ENCODE measurements around the gene ZFP64.

The ZFP64 gene

DNA sequence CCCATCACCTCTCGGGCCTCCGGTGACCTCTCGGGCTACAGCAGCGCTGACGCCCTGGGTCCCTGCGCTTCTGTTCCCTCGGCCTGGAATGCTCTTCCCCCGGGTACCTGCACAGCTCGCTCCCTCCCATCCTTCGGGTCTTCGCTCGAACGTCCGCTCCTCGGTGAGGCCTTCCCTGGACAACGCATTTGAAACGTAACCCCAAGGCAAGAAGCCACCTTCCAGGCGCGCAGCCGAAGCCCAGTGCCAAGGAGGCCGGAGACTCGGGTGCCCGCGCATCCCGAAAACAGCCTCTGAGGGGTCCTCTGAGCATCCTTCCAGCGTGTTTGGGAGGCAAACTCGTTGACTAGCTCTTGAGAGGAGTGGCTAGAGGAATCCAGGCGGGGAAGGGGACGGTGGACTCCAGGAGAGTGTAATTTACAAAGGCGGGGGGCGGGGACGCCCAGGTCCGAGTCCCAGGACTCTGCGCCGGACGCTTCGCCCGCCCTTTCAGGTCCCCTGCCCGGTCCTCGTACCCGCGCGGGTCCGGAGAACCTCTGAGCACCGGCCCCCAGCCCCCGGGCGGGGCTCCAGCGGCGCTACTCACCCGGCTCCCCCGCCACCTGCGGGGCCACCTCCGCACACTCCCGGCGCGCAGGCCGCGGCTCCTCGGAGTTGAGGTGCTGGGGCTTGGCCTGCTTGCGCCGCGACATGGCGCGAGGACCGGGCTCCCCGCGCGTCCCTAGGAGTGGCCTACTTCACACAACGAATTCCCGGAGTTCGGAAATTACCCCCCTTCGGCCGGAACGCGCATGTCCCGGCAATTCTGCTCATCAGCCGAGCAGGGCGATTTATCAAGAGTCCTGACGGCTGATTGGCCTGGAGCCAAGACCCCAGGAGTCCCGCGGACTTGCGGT lies 86.8 kb downstream of the ZFP64 start:
- DNase-seq (ENCODE audit: low read depth in 2 of 2), result peak; percentile 41 to 42

DNA sequence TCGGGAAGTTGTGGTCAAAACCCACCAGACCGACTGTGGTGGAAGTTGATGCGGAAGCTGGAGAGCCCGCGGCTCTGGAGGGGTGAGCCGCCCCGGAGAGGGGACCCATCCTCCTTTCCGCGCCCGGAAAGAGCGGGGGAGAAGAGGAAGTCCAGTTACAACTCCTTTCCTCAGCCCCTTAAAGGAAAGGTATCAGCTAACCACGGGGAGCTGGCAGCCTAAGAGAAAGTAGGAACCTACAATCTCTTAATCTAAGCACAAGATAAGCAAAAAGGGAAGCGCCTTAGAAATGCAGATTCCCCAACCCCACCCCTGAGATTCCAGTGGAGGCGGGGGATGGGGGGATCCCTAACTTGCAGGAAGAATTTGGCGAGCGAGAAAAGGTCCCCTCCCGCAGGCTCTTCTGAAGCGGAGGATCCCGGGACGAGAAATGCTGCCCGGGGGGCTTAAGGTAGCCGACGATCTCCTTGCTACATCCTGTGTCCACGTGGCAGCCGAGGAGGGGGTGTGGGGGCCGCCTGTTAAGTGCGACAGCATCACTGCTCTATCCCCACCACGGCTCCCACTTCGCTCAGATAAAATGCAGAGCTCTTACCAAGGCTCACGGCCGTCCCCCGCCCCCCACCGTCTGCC lies 87.5 kb downstream of the ZFP64 start:
- DNase-seq (ENCODE audit: low read depth in 2 of 2), result no peak

DNA sequence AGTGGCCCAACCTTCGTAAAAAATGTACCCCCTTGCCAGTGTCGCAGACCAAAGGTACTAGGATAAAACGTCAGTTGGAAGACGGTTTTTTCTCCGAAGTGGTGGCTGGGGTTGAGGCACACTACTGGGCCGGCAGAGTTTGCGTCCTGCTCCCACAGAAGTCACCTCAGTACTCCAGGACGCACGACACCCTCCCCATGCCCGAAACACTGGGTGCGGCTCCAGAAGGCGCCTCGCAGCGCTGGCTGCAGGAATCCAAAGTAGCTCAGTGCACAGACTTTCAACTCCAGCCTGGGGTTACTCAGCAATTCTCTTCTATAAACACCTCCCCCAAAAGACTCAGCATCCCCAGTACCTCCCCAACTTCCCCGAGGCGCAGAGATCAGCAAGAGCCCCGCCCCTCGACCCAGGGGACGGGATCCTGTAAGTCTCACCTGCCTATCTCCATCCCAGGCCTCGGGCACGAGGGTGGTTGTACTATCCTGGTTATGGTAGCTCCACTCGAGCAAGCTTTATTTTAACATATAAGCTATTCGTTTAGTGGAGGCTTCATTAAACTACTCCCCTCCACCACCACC lies 88.2 kb downstream of the ZFP64 start:
- no peak for DNase-seq (ENCODE audit: low read depth in 2 of 2)

DNA sequence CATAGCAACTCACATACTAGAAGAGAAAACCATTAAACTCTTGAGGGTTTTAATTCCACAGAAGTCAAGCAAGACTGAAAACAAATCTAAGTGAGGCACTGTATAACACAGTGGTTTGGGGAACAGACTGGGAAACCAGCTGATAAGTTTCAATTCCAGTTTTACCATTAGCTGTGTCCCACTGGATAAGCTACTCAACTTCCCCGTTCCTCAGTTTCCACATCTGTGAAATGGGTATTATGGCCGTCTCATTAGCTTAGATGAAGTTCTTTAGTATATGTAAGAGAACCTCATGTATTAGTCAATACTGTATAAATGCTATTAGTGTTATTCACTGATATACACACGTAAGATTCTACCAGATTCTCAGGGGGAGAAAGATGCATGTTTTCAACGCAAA lies 89.0 kb downstream of the ZFP64 start:
- no peak for DNase-seq (ENCODE audit: low read depth in 2 of 2)

DNA sequence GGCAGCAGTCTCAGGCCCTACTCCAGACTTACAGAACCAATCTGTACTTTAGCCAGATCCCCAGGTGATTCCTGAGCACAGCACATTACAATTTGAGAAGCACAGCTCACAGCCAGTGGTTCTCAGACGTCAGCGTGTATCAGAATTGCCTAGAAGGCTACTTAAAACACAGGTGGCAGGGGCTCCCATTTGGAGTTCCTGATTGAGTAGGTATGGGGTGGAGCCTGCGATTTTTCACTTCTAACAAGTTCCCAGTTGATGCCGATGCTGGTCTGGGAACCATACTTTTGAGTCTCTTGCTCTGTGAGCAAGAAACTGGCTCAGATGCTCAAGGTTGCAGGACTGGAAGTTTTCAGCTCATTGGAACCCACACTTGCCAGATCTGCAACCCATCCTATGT lies 89.5 kb downstream of the ZFP64 start:
- no peak for DNase-seq (ENCODE audit: low read depth in 2 of 2)

Measured in fibroblast of skin of left quadriceps (primary cell).